Liver (tissue), 9 donors: ENCODE results near the gene SEZ6. TPM values are rescaled to one million over a fixed set of nuclear protein-coding genes. Genes with fewer than 3 reads are reported as not detected.
"Not testable (repeated sequence)": the region's sequence is repeated elsewhere in the genome, so short reads cannot be mapped to it uniquely, and the experiment has no call there.

Source experiments
- DNase-seq: peaks from one replicate; pipeline ENCODE4 v3.0.0-alpha.2; 2017; ENCODE audit warnings: low spot score
- H3K27ac ChIP-seq, 2 donors: one replicate each; pipeline ENCODE4 v1.7.0; 2013; ENCODE audit warnings: inconsistent platforms in 2 of 2, low read length in 2 of 2, control low read depth in 1 of 2, low read depth in 1 of 2, mild to moderate bottlenecking in 1 of 2
- H3K27me3 ChIP-seq, 4 donors: one replicate each; pipeline versions ENCODE4 v1.6.1 to v1.7.0; 2013; ENCODE audit warnings: low read length in 3 of 4, inconsistent platforms in 1 of 4, mild to moderate bottlenecking in 1 of 4, moderate library complexity in 1 of 4; ENCODE audit not compliant: control insufficient read depth in 4 of 4, insufficient read depth in 4 of 4
- H3K36me3 ChIP-seq, 4 donors: one replicate each; pipeline versions ENCODE4 v1.6.1 to v1.7.0; 2013; ENCODE audit warnings: low read length in 3 of 4, mild to moderate bottlenecking in 3 of 4, low read depth in 1 of 4, moderate library complexity in 1 of 4; ENCODE audit not compliant: control insufficient read depth in 4 of 4, insufficient read depth in 3 of 4
- H3K4me1 ChIP-seq, 4 donors: one replicate each; pipeline versions ENCODE4 v1.6.1 to v1.7.0; 2013; ENCODE audit warnings: low read length in 3 of 4, mild to moderate bottlenecking in 3 of 4, moderate library complexity in 1 of 4; ENCODE audit not compliant: control insufficient read depth in 4 of 4, insufficient read depth in 4 of 4
- H3K4me3 ChIP-seq, 3 donors: one replicate each; pipeline versions ENCODE4 v1.6.1 to v1.7.0; 2013; ENCODE audit warnings: low read length in 3 of 3, control low read depth in 1 of 3, low read depth in 1 of 3, mild to moderate bottlenecking in 1 of 3
- H3K9ac ChIP-seq, 2 donors: one replicate each; pipeline ENCODE4 v1.7.0; 2013; ENCODE audit warnings: low read length in 2 of 2, mild to moderate bottlenecking in 2 of 2, moderate library complexity in 2 of 2, control low read depth in 1 of 2, low read depth in 1 of 2
- H3K9me3 ChIP-seq, 4 donors: one replicate each; pipeline versions ENCODE4 v1.6.1 to v1.7.0; 2013; ENCODE audit warnings: low read length in 3 of 4; ENCODE audit not compliant: control insufficient read depth in 4 of 4
- CTCF ChIP-seq: fragments of 150-350 bp; IDR thresholded peaks from 2 replicates; pipeline ENCODE4 v1.5.1; 2017; ENCODE audit warnings: improper control_type of control experiment, low read depth, low read length; ENCODE audit not compliant: missing input control
- EGR1 ChIP-seq, 2 donors: IDR thresholded peaks; 2 replicates each; pipeline ENCODE4 v1.6.1; 2016 to 2018; ENCODE audit warnings: antibody characterized with exemption in 2 of 2, low read depth in 2 of 2
- FOXA1 ChIP-seq: IDR thresholded peaks from 2 replicates; pipeline ENCODE4 v1.6.1; 2016; ENCODE audit warnings: antibody characterized with exemption
- FOXA2 ChIP-seq: IDR thresholded peaks from 2 replicates; pipeline ENCODE4 v1.6.1; 2016; ENCODE audit warnings: antibody characterized with exemption
- GABPA ChIP-seq, 2 donors: IDR thresholded peaks in 1 of 2; conservative IDR thresholded peaks in 1 of 2; 2 replicates each; pipeline ENCODE4 v1.6.1; 2016; ENCODE audit warnings: antibody characterized with exemption in 2 of 2, mild to moderate bottlenecking in 1 of 2, moderate library complexity in 1 of 2
- HNF4A ChIP-seq, 2 donors: conservative IDR thresholded peaks; 2 replicates each; pipeline ENCODE4 v1.6.1; 2016; ENCODE audit warnings: antibody characterized with exemption in 2 of 2, mild to moderate bottlenecking in 2 of 2
- NR2F2 ChIP-seq: IDR thresholded peaks from 2 replicates; pipeline ENCODE4 v1.6.1; 2016; ENCODE audit warnings: antibody characterized with exemption
- RAD21 ChIP-seq, 2 donors: IDR thresholded peaks; 2 replicates each; pipeline ENCODE4 v1.6.1; 2016; ENCODE audit warnings: antibody characterized with exemption in 2 of 2, mild to moderate bottlenecking in 2 of 2
- REST ChIP-seq: IDR thresholded peaks from 2 replicates; pipeline ENCODE4 v1.6.1; 2016; ENCODE audit warnings: antibody characterized with exemption, mild to moderate bottlenecking
- RXRA ChIP-seq, 2 donors: IDR thresholded peaks; 2 replicates each; pipeline ENCODE4 v1.6.1; 2017 to 2018; ENCODE audit warnings: antibody characterized with exemption in 2 of 2, mild to moderate bottlenecking in 1 of 2
- SP1 ChIP-seq: IDR thresholded peaks from 2 replicates; pipeline ENCODE4 v1.6.1; 2018; ENCODE audit warnings: antibody characterized with exemption, mild to moderate bottlenecking
- TAF1 ChIP-seq: conservative IDR thresholded peaks from 2 replicates; pipeline ENCODE4 v1.6.1; 2016; ENCODE audit warnings: antibody characterized with exemption, mild to moderate bottlenecking
- YY1 ChIP-seq: IDR thresholded peaks from 2 replicates; pipeline ENCODE4 v1.6.1; 2016; ENCODE audit warnings: antibody characterized with exemption, mild to moderate bottlenecking
- ZBTB33 ChIP-seq: IDR thresholded peaks from 2 replicates; pipeline ENCODE4 v1.6.1; 2016; ENCODE audit warnings: antibody characterized with exemption
- WGBS: extraction: QIAGEN DNeasy Blood & Tissue Kit; methylation state at CpG from one replicate; pipeline ENCODE4 v1.1.7; 2013; 5-methylcytosine and 5-hydroxymethylcytosine counted together
- polyA plus RNA-seq, 2 donors: library from polyadenylated mRNA; stranded (reverse) in 1 of 2; unstranded in 1 of 2; fragments of 200-250 nt in 1 of 2; fragments of >200 nt in 1 of 2; fragmentation: Nextera tagmentation in 1 of 2; extraction: Ambion mirVana in 1 of 2; gene quantifications; one replicate each; pipeline versions ENCODE4 v1.2.1 to v1.2.3, GENCODE V29; 2013 to 2015
- total RNA-seq, 2 donors: library from RNA; depleted of rRNA; stranded (reverse); fragments of >200 nt; gene quantifications; one replicate each; pipeline ENCODE4 v1.2.3, GENCODE V29; 2014
- donor health status: healthy.
- donor health status: healthy.
- donor health status: healthy.
- donor health status: healthy.
- donor health status: healthy.

SEZ6 gene
- total and polyA plus RNA-seq, 4 donors = 0.39 TPM; not detected in 3

- peak; percentile 31 for TF ChIP-seq REST
- peak in 1 of 2 donors; percentile 81 for TF ChIP-seq EGR1 (IDR thresholded peaks at IDR 0.05; ENCODE audit: low read depth in 2 of 2)
- TF ChIP-seq FOXA2 = peak; percentile 40
- peak; percentile 53 for TF ChIP-seq SP1
- TF ChIP-seq FOXA1 = no peak
- TF ChIP-seq NR2F2 = no peak
Observed at GRCh38 chr17:28937044-28937729, 68.6 kb downstream of the SEZ6 start (continued).

- DNase-seq = no peak
- 71% methylated on average over 8 of the region's 8 CpGs for WGBS
- no peaks in the 10 kb centered on the region for H3K27me3 ChIP-seq
- H3K36me3 ChIP-seq = peaks cover 0 to 5% (median 0%) of the 10 kb centered on the region in 4 donors
- H3K4me1 ChIP-seq = peaks cover 20 to 49% (median 44%) of the 10 kb centered on the region in 4 donors
- H3K9me3 ChIP-seq = no peaks in the 10 kb centered on the region
- no peak overlapping the region for H3K9ac ChIP-seq
- peak overlapping the region in 1 of 2 donors; percentile 90 for H3K27ac ChIP-seq
- no peak overlapping the region for H3K4me3 ChIP-seq
- peak; percentile 24 for TF ChIP-seq SP1
- no peak for TF ChIP-seq NR2F2
- peak; percentile 33 to 47 for TF ChIP-seq HNF4A (conservative IDR thresholded peaks at IDR 0.05)
Observed at GRCh38 chr17:28935744-28936460, 69.9 kb downstream of the SEZ6 start.

- WGBS = 97% methylated on average over 8 of the region's 8 CpGs
- DNase-seq = not testable (repeated sequence)
Observed at GRCh38 chr17:28934508-28934907, 71.3 kb downstream of the SEZ6 start.

GRCh38 chr17:28929787-28930186 lies 76.0 kb downstream of the SEZ6 start:
- H3K4me3 ChIP-seq = no peak overlapping the region
- no peaks in the 10 kb centered on the region for H3K27me3 ChIP-seq
- H3K27ac ChIP-seq = no peak overlapping the region
- TF ChIP-seq YY1 = no peak
- no peak for TF ChIP-seq RAD21 (IDR thresholded peaks at IDR 0.05)
- no peak for TF ChIP-seq TAF1
- no peak for TF ChIP-seq GABPA (IDR thresholded peaks at IDR 0.05 in 1 of 2, conservative IDR thresholded peaks at IDR 0.05 in 1 of 2)
- no peak for TF ChIP-seq CTCF
- TF ChIP-seq FOXA2 = no peak
- TF ChIP-seq HNF4A (conservative IDR thresholded peaks at IDR 0.05) = no peak
- TF ChIP-seq SP1 = no peak
- no peak for TF ChIP-seq ZBTB33
- no peak for TF ChIP-seq RXRA (IDR thresholded peaks at IDR 0.05)
- no peaks in the 10 kb centered on the region for H3K9me3 ChIP-seq
- WGBS = 97% methylated on average over 2 of the region's 2 CpGs
- H3K4me1 ChIP-seq = peaks cover 0 to 6% (median 0%) of the 10 kb centered on the region in 4 donors
- no peak for DNase-seq
- H3K9ac ChIP-seq = no peak overlapping the region
- peaks cover 0 to 10% (median 5%) of the 10 kb centered on the region in 4 donors for H3K36me3 ChIP-seq

More at GRCh38 chr17:28934508-28934907, 71.3 kb downstream of the SEZ6 start:
- peaks cover 17 to 39% (median 33%) of the 10 kb centered on the region in 4 donors for H3K4me1 ChIP-seq
- not testable (repeated sequence) for H3K4me3 ChIP-seq, H3K27me3 ChIP-seq, H3K9me3 ChIP-seq, H3K9ac ChIP-seq, H3K36me3 ChIP-seq, H3K27ac ChIP-seq
